ENCODE results near the gene ESRRG. TPM values are rescaled to one million over a fixed set of nuclear protein-coding genes. Genes with fewer than 3 reads are reported as not detected.
"Not testable (repeated sequence)": the region's sequence is repeated elsewhere in the genome, so short reads cannot be mapped to it uniquely, and the experiment has no call there.

ESRRG gene
- total RNA-seq, 2 experiments from 2014 or later: not detected

DNA sequence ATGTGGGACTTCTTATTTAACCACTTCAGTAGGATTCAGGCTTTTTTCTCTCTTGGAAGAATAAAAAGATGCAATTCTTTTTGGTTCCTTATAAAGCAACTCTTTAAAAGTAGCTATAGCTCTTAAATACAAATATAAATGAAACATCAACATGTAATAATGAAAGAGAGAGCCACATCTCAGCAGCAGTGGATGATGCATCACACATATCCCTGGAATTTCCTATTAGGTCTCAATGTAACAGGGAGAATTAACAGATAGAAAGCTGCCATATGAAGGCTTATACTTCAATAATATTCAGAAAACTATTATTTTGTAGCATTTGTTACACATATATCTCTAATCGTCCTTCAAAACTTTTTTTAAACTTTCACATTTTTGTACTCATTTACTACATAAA, 181.0 kb downstream of the ESRRG start:
- CTCF ChIA-PET: no interaction called here
- ATAC-seq (no peak), DNase-seq (no peak)
- Mint-ChIP-seq H3K27ac (no peak overlapping the region), H3K36me3 (ENCODE audit: low read depth) (no peaks in the 10 kb centered on the region), H3K9me3 (ENCODE audit: insufficient read depth) (no peaks in the 10 kb centered on the region), H3K27me3 (ENCODE audit: low read depth) (no peaks in the 10 kb centered on the region), H3K4me3 (no peak overlapping the region), H3K4me1 (ENCODE audit: low read depth) (no peaks in the 10 kb centered on the region)
- POLR2A ChIA-PET: no interaction called here

DNA sequence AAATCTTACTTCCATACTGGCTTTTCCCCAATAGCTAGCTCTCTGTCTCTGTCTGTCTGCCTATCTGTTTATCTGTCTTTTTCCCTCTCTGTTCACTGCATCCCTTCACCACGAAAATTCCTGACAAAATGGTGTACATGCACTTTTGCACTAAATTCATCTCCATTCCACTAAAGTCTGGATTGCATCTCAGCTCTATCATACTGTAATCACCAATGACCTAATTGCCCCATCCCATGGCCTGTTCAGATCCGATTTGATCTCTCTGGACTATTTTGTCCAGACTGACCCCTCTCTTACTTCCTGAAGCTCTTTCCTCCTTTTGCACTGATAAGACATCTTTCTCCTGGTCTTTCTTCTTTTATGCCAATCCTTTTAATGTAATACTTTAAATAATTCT, 187.5 kb downstream of the ESRRG start:
- no peaks in the 10 kb centered on the region for H3K27me3 Mint-ChIP-seq (ENCODE audit: low read depth)
- ChIA-PET CTCF (no interaction called here), POLR2A (interaction anchor here (1.0 kb wide), 1 partner anchor 20 kb away, joined by 3 read pairs; no protein-coding TSS in a partner anchor)
- no peak overlapping the region for H3K27ac Mint-ChIP-seq
- no peak for DNase-seq
- ATAC-seq: no peak
- no peaks in the 10 kb centered on the region for H3K4me1 Mint-ChIP-seq (ENCODE audit: low read depth)
- no peak overlapping the region for H3K4me3 Mint-ChIP-seq
- no peaks in the 10 kb centered on the region for H3K36me3 Mint-ChIP-seq (ENCODE audit: low read depth)
- peaks cover 7% of the 10 kb centered on the region for H3K9me3 Mint-ChIP-seq (ENCODE audit: insufficient read depth)

GRCh38 chr1:216535059-216535458, 188.2 kb downstream of the ESRRG start:
- ChIA-PET CTCF (no interaction called here), POLR2A (no interaction called here)
- Mint-ChIP-seq H3K4me3 (no peak overlapping the region), H3K27ac (no peak overlapping the region), H3K9me3 (ENCODE audit: insufficient read depth) (peaks cover 7% of the 10 kb centered on the region), H3K4me1 (ENCODE audit: low read depth) (no peaks in the 10 kb centered on the region), H3K36me3 (ENCODE audit: low read depth) (no peaks in the 10 kb centered on the region), H3K27me3 (ENCODE audit: low read depth) (no peaks in the 10 kb centered on the region)
- ATAC-seq (no peak), DNase-seq (no peak)

GRCh38 chr1:216533776-216534175, 189.5 kb downstream of the ESRRG start:
- H3K9me3 Mint-ChIP-seq (ENCODE audit: insufficient read depth): peaks cover 7% of the 10 kb centered on the region
- H3K36me3 Mint-ChIP-seq (ENCODE audit: low read depth): no peaks in the 10 kb centered on the region
- no peak overlapping the region for H3K4me3 Mint-ChIP-seq
- ATAC-seq: no peak
- H3K27ac Mint-ChIP-seq: no peak overlapping the region
- no peak for DNase-seq
- POLR2A ChIA-PET: interaction anchor here (0.7 kb wide), 1 partner anchor 1680 kb away, joined by 3 read pairs; no protein-coding TSS in a partner anchor
- CTCF ChIA-PET: no interaction called here
- H3K27me3 Mint-ChIP-seq (ENCODE audit: low read depth): no peaks in the 10 kb centered on the region
- H3K4me1 Mint-ChIP-seq (ENCODE audit: low read depth): no peaks in the 10 kb centered on the region

DNA sequence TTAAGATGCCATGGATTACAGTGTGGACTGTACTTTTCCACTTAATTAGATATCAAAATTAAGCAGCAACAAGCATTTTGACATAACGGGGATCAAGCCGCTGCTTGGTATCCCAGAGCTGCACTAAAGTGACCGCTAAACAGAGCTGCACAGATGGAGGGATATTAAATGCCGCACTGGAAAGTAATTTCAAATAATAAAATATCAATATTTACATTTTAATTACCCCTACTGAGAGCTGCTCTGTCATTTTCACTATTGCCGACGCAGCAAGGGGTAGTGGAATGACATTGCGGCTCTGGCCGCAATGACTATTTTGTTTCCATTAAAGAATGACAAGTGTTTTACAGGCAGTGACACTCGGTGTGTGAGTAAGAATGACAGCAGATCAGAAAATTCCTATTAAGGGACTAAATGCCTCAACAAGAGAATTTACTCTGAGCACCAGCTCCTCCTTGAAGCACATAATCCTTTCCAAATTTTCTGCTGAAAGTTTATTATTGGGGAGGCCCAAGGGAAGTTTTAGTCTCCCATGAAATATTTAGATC, 190.9 kb downstream of the ESRRG start:
- DNase-seq (no peak), ATAC-seq (no peak)
- POLR2A ChIA-PET: no interaction called here
- no peak overlapping the region for H3K27ac Mint-ChIP-seq
- CTCF ChIA-PET: no interaction called here
- no peaks in the 10 kb centered on the region for H3K36me3 Mint-ChIP-seq (ENCODE audit: low read depth)
- H3K4me1 Mint-ChIP-seq (ENCODE audit: low read depth): no peaks in the 10 kb centered on the region
- H3K27me3 Mint-ChIP-seq (ENCODE audit: low read depth): no peaks in the 10 kb centered on the region
- no peak overlapping the region for H3K4me3 Mint-ChIP-seq
- peaks cover 7% of the 10 kb centered on the region for H3K9me3 Mint-ChIP-seq (ENCODE audit: insufficient read depth)

DNA sequence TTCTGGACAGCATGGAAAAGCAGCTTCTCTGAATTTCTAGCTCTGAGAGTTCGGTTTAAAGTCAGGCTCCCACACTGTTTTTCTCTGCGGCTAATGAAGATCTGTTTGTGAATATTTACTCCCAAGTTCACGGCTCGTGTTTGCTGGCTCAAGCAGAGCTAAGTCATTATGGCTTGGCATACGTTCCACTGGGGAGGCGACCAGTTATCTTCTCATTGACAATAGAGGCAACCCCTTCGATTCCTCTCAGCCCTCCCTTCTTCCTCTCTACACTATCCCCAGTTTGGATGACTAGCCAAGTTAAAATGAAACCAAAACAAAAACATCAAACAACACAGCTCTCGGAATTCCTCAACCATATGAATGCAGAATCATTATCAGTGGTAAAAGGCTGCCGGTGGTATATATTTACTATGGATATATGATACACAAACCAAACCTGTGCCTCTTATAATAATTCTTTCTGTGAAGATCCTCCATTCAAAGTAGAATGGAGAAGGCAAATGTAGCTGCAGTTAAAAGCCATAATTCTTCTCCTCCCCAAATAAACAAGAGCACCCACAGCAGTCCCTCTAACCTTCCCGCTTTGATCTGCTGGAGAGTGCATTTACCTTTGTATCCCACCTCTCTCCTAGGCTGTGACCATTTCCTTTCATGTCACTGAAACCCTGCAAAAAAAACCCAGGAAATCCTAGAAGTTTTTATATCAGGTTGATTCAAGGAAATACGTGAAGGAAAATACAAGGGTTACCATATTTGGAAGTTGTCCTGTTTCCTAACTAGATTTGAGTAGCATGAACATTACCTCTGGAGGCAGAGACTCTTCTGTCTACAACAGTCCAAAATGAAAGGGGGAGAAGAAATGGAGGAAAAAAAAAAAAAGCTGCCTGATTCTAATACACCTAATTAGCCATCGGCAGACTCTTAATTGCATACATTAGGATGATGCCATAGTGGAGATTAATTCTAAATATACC, 191.7 kb downstream of the ESRRG start:
- no peaks in the 10 kb centered on the region for H3K36me3 Mint-ChIP-seq (ENCODE audit: low read depth)
- H3K4me1 Mint-ChIP-seq (ENCODE audit: low read depth): no peaks in the 10 kb centered on the region
- DNase-seq (no peak), ATAC-seq (no peak)
- no peaks in the 10 kb centered on the region for H3K27me3 Mint-ChIP-seq (ENCODE audit: low read depth)
- H3K9me3 Mint-ChIP-seq (ENCODE audit: insufficient read depth): peaks cover 4% of the 10 kb centered on the region
- H3K27ac Mint-ChIP-seq: no peak overlapping the region
- CTCF ChIA-PET: no interaction called here
- H3K4me3 Mint-ChIP-seq: no peak overlapping the region
- POLR2A ChIA-PET: no interaction called here

- H3K27me3 Mint-ChIP-seq (ENCODE audit: low read depth); H3K9me3 Mint-ChIP-seq (ENCODE audit: insufficient read depth); H3K36me3 Mint-ChIP-seq (ENCODE audit: low read depth); H3K4me1 Mint-ChIP-seq (ENCODE audit: low read depth); POLR2A ChIA-PET; H3K4me3 Mint-ChIP-seq; DNase-seq; H3K27ac Mint-ChIP-seq; ATAC-seq: not testable (repeated sequence)
- CTCF ChIA-PET: interaction anchor here (0.6 kb wide), 1 partner anchor 341 kb away, joined by 3 read pairs; no protein-coding TSS in a partner anchor
Measured at GRCh38 chr1:216529851-216530250, 193.4 kb downstream of the ESRRG start.

DNA sequence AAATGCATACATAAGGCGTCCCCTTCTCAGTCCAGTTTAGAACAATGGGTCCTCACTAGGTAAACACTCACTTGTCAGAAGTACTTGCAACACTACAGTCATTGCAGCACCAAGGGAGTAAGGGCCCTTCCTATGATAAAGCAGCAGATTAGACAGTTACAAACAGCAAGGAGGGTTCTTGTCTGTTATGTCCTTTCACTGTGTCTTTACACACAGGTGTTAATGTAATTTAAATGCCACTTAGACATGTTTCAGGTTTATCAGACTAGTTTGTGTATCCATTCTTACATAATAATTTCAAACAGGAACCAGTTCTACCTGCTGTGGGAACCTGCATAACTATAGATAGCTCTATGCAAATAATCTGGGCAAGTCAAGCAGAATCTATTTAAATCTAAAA, 194.4 kb downstream of the ESRRG start:
- H3K9me3 Mint-ChIP-seq (ENCODE audit: insufficient read depth): peaks cover 3% of the 10 kb centered on the region
- POLR2A ChIA-PET: no interaction called here
- H3K27ac Mint-ChIP-seq: no peak overlapping the region
- ATAC-seq (no peak), DNase-seq (no peak)
- H3K36me3 Mint-ChIP-seq (ENCODE audit: low read depth): no peaks in the 10 kb centered on the region
- CTCF ChIA-PET: no interaction called here
- H3K4me3 Mint-ChIP-seq: no peak overlapping the region
- no peaks in the 10 kb centered on the region for H3K4me1 Mint-ChIP-seq (ENCODE audit: low read depth)
- H3K27me3 Mint-ChIP-seq (ENCODE audit: low read depth): no peaks in the 10 kb centered on the region

- CTCF ChIA-PET: no interaction called here
- Mint-ChIP-seq H3K4me3 (no peak overlapping the region), H3K9me3 (ENCODE audit: insufficient read depth) (no peaks in the 10 kb centered on the region), H3K27ac (no peak overlapping the region), H3K27me3 (ENCODE audit: low read depth) (no peaks in the 10 kb centered on the region), H3K4me1 (ENCODE audit: low read depth) (no peaks in the 10 kb centered on the region), H3K36me3 (ENCODE audit: low read depth) (no peaks in the 10 kb centered on the region)
- ATAC-seq (no peak), DNase-seq (no peak)
- POLR2A ChIA-PET: no interaction called here
Measured at GRCh38 chr1:216523449-216524190, 199.6 kb downstream of the ESRRG start.

DNA sequence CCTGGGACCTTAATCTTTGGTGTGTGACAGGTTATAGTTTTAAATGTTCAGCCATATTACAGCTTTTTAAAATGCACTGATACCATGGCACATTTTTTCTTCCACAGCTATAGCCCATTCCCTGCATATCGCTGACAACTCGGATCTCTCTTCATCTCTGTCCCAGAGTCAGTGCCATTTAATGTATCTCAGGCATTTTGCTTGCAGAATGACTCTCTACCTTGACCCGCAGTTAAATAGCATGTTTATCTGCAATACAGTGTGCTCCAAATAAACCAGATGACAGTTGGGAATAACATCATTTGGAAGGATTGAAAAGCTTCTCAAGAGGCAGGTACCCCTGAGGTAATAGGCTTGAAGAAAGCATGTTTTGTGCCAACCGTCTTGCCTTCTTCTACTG, 200.2 kb downstream of the ESRRG start:
- Mint-ChIP-seq H3K4me1 (ENCODE audit: low read depth) (no peaks in the 10 kb centered on the region), H3K9me3 (ENCODE audit: insufficient read depth) (no peaks in the 10 kb centered on the region), H3K36me3 (ENCODE audit: low read depth) (no peaks in the 10 kb centered on the region), H3K27ac (no peak overlapping the region), H3K27me3 (ENCODE audit: low read depth) (no peaks in the 10 kb centered on the region), H3K4me3 (no peak overlapping the region)
- CTCF ChIA-PET: no interaction called here
- ATAC-seq (no peak), DNase-seq (no peak)
- POLR2A ChIA-PET: no interaction called here

GRCh38 chr1:216521477-216521876, 201.8 kb downstream of the ESRRG start:
- ChIA-PET POLR2A (no interaction called here), CTCF (no interaction called here)
- Mint-ChIP-seq H3K4me3 (no peak overlapping the region), H3K27ac (no peak overlapping the region), H3K4me1 (ENCODE audit: low read depth) (no peaks in the 10 kb centered on the region), H3K9me3 (ENCODE audit: insufficient read depth) (no peaks in the 10 kb centered on the region), H3K27me3 (ENCODE audit: low read depth) (no peaks in the 10 kb centered on the region), H3K36me3 (ENCODE audit: low read depth) (no peaks in the 10 kb centered on the region)
- DNase-seq (no peak), ATAC-seq (no peak)

Measured in activated CD8-positive, alpha-beta T cell treated with anti-CD3 and anti-CD28 coated beads, Interleukin-2, amount 10 ng/mL, durations not matched to agents 7 days and 5 days (primary cell).